Epithelial cell of esophagus (primary cell): ENCODE results near the gene DAGLA.
"Not testable (repeated sequence)": the region's sequence is repeated elsewhere in the genome, so short reads cannot be mapped to it uniquely, and the experiment has no call there.

ENCODE experiments used
- DNase-seq: peaks from one replicate; pipeline ENCODE4 v3.0.0; 2010; ENCODE audit warnings: low read depth
- H3K4me3 ChIP-seq: 2 replicates; pipeline ENCODE4 v1.5.1; 2011; ENCODE audit warnings: mild to moderate bottlenecking, low read length, control low read depth
- CTCF ChIP-seq: IDR thresholded peaks from 2 replicates; pipeline ENCODE4 v1.5.1; 2011; ENCODE audit warnings: low read depth, mild to moderate bottlenecking, low read length, control low read depth, inconsistent platforms; ENCODE audit not compliant: insufficient read depth; ENCODE audit errors: missing control alignments

Gene DAGLA

GRCh38 chr11:61667684-61668305 lies 12.4 kb upstream of the DAGLA start:
- H3K4me3 ChIP-seq = no peak overlapping the region
- no peak for TF ChIP-seq CTCF
- DNase-seq = no peak

GRCh38 chr11:61669417-61669816 lies 10.8 kb upstream of the DAGLA start:
- TF ChIP-seq CTCF = no peak
- DNase-seq = no peak
- no peak overlapping the region for H3K4me3 ChIP-seq

- DNase-seq = no peak
- no peak for TF ChIP-seq CTCF
- H3K4me3 ChIP-seq = no peak overlapping the region
Measured at GRCh38 chr11:61670626-61671025, 9.6 kb upstream of the DAGLA start.

GRCh38 chr11:61671527-61671926 lies 8.7 kb upstream of the DAGLA start:
- TF ChIP-seq CTCF = peak; percentile 41
- no peak overlapping the region for H3K4me3 ChIP-seq
- peak; percentile 25 for DNase-seq

GRCh38 chr11:61673946-61674467 lies 6.2 kb upstream of the DAGLA start:
- H3K4me3 ChIP-seq, DNase-seq: not testable (repeated sequence)

GRCh38 chr11:61675826-61676225 lies 4.4 kb upstream of the DAGLA start:
- TF ChIP-seq CTCF = no peak
- no peak for DNase-seq
- H3K4me3 ChIP-seq = no peak overlapping the region

GRCh38 chr11:61679296-61679695 lies 895 bp upstream of the DAGLA start:
- TF ChIP-seq CTCF = no peak

More at GRCh38 chr11:61679296-61679695, 895 bp upstream of the DAGLA start:
- no peak overlapping the region for H3K4me3 ChIP-seq
- DNase-seq = no peak
